Esophagus squamous epithelium (tissue), 4 donors: ENCODE measurements around the gene BFSP1.

Experiments used
- CTCF ChIP-seq, 6 experiments: fragments of 450-650 bp in 4 of 6; fragments of 200-600 bp in 2 of 6; sonication (generic) in 2 of 6; IDR thresholded peaks; one replicate each; pipeline ENCODE4 v1.5.1; 2016 to 2019; ENCODE audit warnings: antibody characterized with exemption in 6 of 6, mild to moderate bottlenecking in 4 of 6, moderate library complexity in 4 of 6
- POLR2A ChIP-seq, 4 donors: fragments of 450-650 bp; IDR thresholded peaks; one replicate each; pipeline ENCODE4 v1.6.1; 2017; ENCODE audit warnings: antibody characterized with exemption in 4 of 4, mild to moderate bottlenecking in 4 of 4, moderate library complexity in 3 of 4

GRCh38 chr20:17513939-17514338, 17.2 kb downstream of the BFSP1 start:
- TF ChIP-seq CTCF (IDR thresholded peaks at IDR 0.05) (no peak), POLR2A (IDR thresholded peaks at IDR 0.05) (no peak)
